Measurements from ENCODE around the gene PDZD7.

PDZD7 gene

GRCh38 chr10:100987685-100988049 is 43.3 kb downstream of the PDZD7 start:
- no peak for TF ChIP-seq CTCF (conservative IDR thresholded peaks at IDR 0.05; ENCODE audit: low read depth, low read length)
- H3K4me3 ChIP-seq (ENCODE audit: low read depth, low read length), result peak overlapping the region; percentile 100
- no peak for DNase-seq (ENCODE audit: low read depth)

DNA sequence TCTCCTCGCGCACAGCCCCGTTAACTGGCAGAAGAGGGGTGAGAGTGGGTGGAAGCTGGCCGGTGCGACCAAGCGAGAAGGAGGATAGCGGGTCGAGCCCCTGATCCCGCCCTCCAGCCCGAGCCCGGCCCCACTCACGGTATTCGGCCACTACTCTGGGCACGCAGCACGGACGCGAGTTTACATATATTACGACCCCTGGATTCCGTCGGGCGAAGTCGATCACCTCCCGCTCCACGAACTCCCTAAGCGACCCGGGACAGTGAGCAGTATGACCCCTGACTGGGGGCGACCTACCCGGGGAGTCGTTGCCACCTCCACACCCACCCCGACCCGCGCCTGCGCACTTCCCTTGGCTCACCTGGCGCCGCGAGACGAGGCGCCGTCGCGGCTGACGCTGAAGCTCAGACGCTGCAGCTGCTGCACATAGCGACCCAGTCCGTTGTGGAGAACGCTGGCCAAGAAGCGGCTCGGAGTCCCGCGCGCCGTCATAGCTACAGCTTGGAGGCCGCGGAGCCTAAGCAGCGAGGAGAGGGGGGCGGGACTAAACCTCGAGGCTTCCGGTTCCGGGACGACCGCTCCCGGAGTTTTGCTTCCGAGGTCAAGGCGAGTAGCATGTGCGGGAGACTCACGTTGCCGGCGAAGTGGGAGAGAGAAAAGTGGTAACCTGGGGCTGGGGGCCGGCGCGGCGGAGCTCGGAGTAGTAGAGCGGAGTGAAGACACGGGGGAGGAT is 43.8 kb downstream of the PDZD7 start, which contains the start of the genes MRPL43 and TWNK:
MRPL43 (minus strand) TSS at position 546 of the 733 bp plus-strand sequence; CDS start at position 492, 54 bp downstream.
TWNK (plus strand) TSS at position 592 of the 733 bp plus-strand sequence. CDS start 668 bp downstream, outside the sequence.
- peak; percentile 76 for DNase-seq (ENCODE audit: low read depth)
- no peak for TF ChIP-seq CTCF (conservative IDR thresholded peaks at IDR 0.05; ENCODE audit: low read depth, low read length)
- H3K4me3 ChIP-seq (ENCODE audit: low read depth, low read length), result peak within 1 kb of the TSS; percentile 100

GRCh38 chr10:100986623-100986951 is 44.3 kb downstream of the PDZD7 start:
- peak overlapping the region; percentile 100 for H3K4me3 ChIP-seq (ENCODE audit: low read depth, low read length)
- no peak for DNase-seq (ENCODE audit: low read depth)
- TF ChIP-seq CTCF (conservative IDR thresholded peaks at IDR 0.05; ENCODE audit: low read depth, low read length), result no peak

GRCh38 chr10:100985336-100985735 is 45.6 kb downstream of the PDZD7 start:
- H3K4me3 ChIP-seq (ENCODE audit: low read depth, low read length), result no peak overlapping the region
- TF ChIP-seq CTCF (conservative IDR thresholded peaks at IDR 0.05; ENCODE audit: low read depth, low read length), result no peak
- DNase-seq (ENCODE audit: low read depth), result no peak

- no peak for DNase-seq (ENCODE audit: low read depth)
- H3K4me3 ChIP-seq (ENCODE audit: low read depth, low read length), result no peak overlapping the region
- TF ChIP-seq CTCF (conservative IDR thresholded peaks at IDR 0.05; ENCODE audit: low read depth, low read length), result no peak
Observed at GRCh38 chr10:100984672-100985177, 46.2 kb downstream of the PDZD7 start.

DNA sequence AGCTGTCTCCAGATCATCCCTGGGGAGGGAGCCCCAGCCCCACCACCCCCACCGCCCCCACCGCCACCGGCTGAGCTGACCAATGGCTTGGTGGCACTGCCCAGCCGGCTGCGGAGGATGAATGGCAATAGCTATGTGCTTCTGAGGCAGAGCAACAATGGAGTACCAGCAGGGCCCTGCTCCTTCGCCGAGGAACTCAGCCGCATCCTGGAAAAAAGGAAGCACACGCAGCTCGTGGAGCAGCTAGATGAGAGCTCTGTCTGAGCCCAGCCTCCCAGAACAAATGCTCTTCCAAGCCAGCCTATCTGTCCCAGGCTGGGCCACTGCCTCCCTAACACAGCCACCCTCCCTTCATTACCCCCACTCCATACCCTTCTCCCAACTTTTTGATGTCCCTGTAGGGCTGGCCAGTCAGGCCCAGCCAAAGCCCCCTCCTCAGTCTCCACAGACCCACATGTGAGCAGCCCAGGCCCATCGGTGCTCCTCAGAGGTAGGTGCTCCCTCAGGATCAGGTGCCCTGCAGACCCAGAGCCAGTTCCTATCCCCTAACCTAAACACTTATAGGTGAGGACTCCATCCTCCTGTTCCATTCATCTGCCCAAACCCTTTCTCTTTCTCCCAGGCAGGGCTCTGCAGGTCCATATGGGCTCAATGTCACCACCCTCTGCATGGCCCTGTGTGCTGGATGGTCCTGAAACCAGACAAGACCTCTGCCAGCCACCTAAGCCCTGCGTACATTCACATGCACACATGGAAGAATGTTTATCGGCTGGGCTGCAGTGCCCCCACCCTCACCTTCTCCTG is 46.9 kb downstream of the PDZD7 start:
- no peak for DNase-seq (ENCODE audit: low read depth)
- H3K4me3 ChIP-seq (ENCODE audit: low read depth, low read length), result no peak overlapping the region
- TF ChIP-seq CTCF (conservative IDR thresholded peaks at IDR 0.05; ENCODE audit: low read depth, low read length), result no peak
